Fibroblast of villous mesenchyme (primary cell): ENCODE results near the gene SDF4. TPM values are rescaled to one million over a fixed set of nuclear protein-coding genes. Genes with fewer than 3 reads are reported as not detected.

Source experiments
- DNase-seq: peaks from one replicate; pipeline ENCODE4 v3.0.0-alpha.2; 2010; ENCODE audit warnings: low read depth
- H3K4me3 ChIP-seq: 2 replicates; pipeline ENCODE4 v1.5.1; 2011; ENCODE audit warnings: low read depth, mild to moderate bottlenecking, low read length
- CTCF ChIP-seq: IDR thresholded peaks from 2 replicates; pipeline ENCODE4 v1.5.1; 2012; ENCODE audit warnings: low read depth, mild to moderate bottlenecking, low read length; ENCODE audit not compliant: insufficient read depth
- total RNA-seq: library from RNA; depleted of rRNA; stranded (reverse); fragments of >200 nt; gene quantifications from 2 replicates; pipeline ENCODE4 v1.2.3, GENCODE V29; 2012

SDF4 gene
- total RNA-seq, 1 donor, result 88.9 TPM

- no peak for TF ChIP-seq CTCF
These were observed 49.8 kb downstream of the SDF4 start for GRCh38 chr1:1181938-1182410.

GRCh38 chr1:1181129-1181937 is 50.5 kb downstream of the SDF4 start:
- H3K4me3 ChIP-seq, result no peak overlapping the region
- TF ChIP-seq CTCF, result no peak
- no peak for DNase-seq

More at GRCh38 chr1:1181938-1182410, 49.8 kb downstream of the SDF4 start:
- H3K4me3 ChIP-seq, result no peak overlapping the region
- no peak for DNase-seq

- TF ChIP-seq CTCF, result no peak
- DNase-seq, result no peak
- no peak overlapping the region for H3K4me3 ChIP-seq
These were observed 51.6 kb downstream of the SDF4 start for GRCh38 chr1:1179983-1180861.

GRCh38 chr1:1179346-1179982 is 52.3 kb downstream of the SDF4 start:
- no peak for TF ChIP-seq CTCF
- no peak for DNase-seq
- no peak overlapping the region for H3K4me3 ChIP-seq

- no peak for TF ChIP-seq CTCF
- H3K4me3 ChIP-seq, result no peak overlapping the region
- no peak for DNase-seq
These were observed 52.9 kb downstream of the SDF4 start for GRCh38 chr1:1178794-1179331.

GRCh38 chr1:1177452-1178206 is 54.2 kb downstream of the SDF4 start:
- DNase-seq, result no peak
- no peak for TF ChIP-seq CTCF
- no peak overlapping the region for H3K4me3 ChIP-seq
